RCC 7860 (cell line): Measurements from ENCODE around the gene C4B.

Source experiments
- DNase-seq: peaks from one replicate; pipeline ENCODE4 v3.0.0-alpha.2; 2015; ENCODE audit warnings: low spot score
- FAIRE-seq: peaks from 2 replicates; lab custom pipeline; 2012; peaks lifted over from hg19 to GRCh38; lab: Jason Lieb, UNC

Gene C4B

GRCh38 chr6:32074996-32075532, 60.5 kb downstream of the C4B start:
- peak; percentile 14 for DNase-seq
- no peak for FAIRE-seq

GRCh38 chr6:32075781-32076180, 61.2 kb downstream of the C4B start:
- peak; percentile 20 for DNase-seq

DNA sequence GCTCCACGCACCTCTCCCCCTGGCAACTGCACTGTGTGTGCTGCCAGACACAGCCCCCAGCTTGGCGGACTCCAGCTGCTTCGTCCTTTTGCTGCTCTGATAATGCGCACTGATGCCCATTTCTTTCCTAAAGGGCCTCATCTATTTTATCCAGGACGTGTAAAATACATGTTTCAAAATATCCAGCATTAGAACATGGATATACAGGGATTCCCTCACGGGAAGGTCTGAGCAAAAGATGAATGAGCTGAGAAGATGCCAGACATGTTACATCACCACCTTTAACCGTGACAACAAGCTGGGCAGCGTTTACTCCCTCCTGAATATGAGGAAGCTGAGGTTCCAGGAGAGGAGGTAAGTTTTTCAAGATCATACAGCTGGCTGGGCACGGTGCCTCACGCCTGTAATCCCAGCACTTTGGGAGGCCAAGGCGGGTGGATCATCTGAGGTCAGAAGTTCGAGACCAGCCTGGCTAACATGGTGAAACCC, 61.8 kb downstream of the C4B start:
- DNase-seq: peak; percentile 80
- peak; percentile 26 for FAIRE-seq

More at GRCh38 chr6:32075781-32076180, 61.2 kb downstream of the C4B start:
- FAIRE-seq: no peak

- FAIRE-seq (no peak), DNase-seq (no peak)
Measured at GRCh38 chr6:32079566-32080290, 65.1 kb downstream of the C4B start.

GRCh38 chr6:32081168-32081990, 66.8 kb downstream of the C4B start:
- FAIRE-seq (peak; percentile 55), DNase-seq (peak; percentile 82)

GRCh38 chr6:32082478-32082877, 67.9 kb downstream of the C4B start:
- DNase-seq: no peak
- FAIRE-seq: no peak

- DNase-seq (no peak), FAIRE-seq (no peak)
Measured at GRCh38 chr6:32082935-32083334, 68.3 kb downstream of the C4B start.

DNA sequence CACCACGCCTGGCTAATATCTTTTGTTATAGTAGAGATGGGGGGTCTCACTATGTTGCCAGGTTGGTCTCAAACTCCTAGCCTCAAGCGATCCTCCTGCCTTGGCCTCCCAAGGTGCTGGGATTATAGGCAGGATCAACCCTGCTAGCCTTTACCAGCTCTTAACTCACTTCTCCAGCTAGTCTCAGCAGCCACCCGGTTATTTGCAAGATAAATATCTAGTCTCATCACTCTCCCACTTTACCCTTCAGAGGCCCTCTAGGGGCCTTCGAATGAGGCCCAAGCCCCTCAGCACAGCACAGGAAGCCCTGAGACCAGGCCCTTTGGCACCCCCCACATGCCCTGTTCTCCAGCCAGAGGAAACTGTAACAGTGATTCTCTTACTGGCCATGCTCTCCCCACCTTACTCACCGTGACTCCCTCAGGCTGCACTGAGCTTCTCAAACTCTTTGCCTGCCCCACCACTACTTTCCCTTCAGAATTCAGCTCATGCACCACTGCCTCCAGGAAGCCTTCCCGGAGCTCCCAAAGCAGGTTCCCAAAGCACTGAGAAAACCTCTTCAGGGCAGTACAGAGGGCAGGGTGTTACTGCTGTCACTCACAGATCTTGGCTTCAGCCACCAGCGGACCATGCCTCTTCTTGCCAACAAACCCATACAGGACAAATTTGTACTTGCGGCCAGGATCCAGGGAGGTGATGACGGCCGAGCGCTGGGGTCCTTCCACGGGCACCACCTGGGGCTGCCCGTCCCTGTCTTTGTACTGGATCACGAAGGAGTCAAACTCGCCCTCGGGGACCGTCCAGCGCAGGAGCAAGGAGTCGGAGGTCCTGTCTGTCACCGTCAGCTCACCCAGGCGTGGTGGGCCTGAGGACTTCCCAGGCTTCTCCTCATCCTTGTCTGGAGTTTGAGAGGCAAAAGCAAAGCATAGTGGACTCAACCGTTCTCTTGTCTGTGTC, 69.5 kb downstream of the C4B start:
- no peak for FAIRE-seq
- DNase-seq: no peak

DNA sequence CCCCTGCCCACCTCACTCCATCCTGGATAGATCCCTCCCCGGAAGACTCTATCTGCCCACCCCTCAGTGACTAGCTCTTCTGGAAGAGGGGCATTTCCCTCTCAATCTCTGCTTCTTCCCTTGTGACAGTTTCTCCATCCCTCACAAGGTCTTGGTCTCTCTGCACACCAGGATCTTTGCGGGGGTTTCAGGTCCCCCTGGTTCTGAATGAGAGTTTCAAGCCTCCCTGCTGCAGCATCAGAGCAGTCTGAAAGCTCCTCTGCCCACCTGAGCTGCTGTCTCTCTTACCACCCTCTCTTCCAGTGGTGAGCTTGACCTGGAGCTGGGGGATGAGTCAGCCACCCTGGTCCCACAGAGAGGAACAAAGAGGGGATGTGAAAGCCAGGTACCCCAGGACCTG, 70.2 kb downstream of the C4B start:
- no peak for DNase-seq
- no peak for FAIRE-seq
